HL-60 (cell line): ENCODE results near the gene ATP10A.

Source experiments
- CTCF ChIP-seq: IDR thresholded peaks from one replicate; pipeline ENCODE4 v1.5.1; 2011; ENCODE audit warnings: low read length, control low read depth, inconsistent platforms; ENCODE audit not compliant: insufficient read depth
- GABPA ChIP-seq: IDR thresholded peaks from 2 replicates; pipeline ENCODE4 v1.6.1; 2012; ENCODE audit warnings: low read depth
- POLR2AphosphoS5 ChIP-seq: IDR thresholded peaks from 2 replicates; pipeline ENCODE4 v1.6.1; 2012; ENCODE audit warnings: low read depth
- REST ChIP-seq: IDR thresholded peaks from 2 replicates; pipeline ENCODE4 v1.6.1; 2012; ENCODE audit warnings: low read depth; ENCODE audit not compliant: insufficient replicate concordance

- no peak for TF ChIP-seq CTCF
- no peak for TF ChIP-seq GABPA
- no peak for TF ChIP-seq REST
- TF ChIP-seq POLR2AphosphoS5, result no peak
Observed at GRCh38 chr15:25676070-25676469, 187.1 kb downstream of the ATP10A start.
